ENCODE results near the gene SOD2.
"Not testable (repeated sequence)": the region's sequence is repeated elsewhere in the genome, so short reads cannot be mapped to it uniquely, and the experiment has no call there.

The SOD2 gene

DNA sequence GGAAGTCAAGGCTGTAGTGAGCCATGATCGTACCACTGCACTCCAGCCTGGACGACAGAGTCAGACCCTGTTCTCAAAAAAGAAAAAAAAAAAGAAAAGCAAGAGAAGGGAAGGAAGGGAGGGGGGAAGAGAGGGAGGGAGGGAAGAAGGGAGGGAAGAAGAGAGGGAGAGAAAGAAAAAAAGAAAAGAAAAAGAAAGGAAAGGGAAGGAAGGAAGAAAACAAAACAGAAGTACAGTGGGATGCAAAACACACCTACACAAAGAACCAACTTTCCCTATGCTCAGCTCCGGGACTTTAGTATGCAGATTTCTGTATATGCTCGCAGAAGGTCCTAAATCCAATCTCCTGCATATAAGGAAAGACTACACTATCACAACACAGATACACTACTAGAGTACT lies 31.7 kb upstream of the SOD2 start:
- DNase-seq (ENCODE audit: low read depth, low spot score) = no peak
- TF ChIP-seq, protein P1, sequence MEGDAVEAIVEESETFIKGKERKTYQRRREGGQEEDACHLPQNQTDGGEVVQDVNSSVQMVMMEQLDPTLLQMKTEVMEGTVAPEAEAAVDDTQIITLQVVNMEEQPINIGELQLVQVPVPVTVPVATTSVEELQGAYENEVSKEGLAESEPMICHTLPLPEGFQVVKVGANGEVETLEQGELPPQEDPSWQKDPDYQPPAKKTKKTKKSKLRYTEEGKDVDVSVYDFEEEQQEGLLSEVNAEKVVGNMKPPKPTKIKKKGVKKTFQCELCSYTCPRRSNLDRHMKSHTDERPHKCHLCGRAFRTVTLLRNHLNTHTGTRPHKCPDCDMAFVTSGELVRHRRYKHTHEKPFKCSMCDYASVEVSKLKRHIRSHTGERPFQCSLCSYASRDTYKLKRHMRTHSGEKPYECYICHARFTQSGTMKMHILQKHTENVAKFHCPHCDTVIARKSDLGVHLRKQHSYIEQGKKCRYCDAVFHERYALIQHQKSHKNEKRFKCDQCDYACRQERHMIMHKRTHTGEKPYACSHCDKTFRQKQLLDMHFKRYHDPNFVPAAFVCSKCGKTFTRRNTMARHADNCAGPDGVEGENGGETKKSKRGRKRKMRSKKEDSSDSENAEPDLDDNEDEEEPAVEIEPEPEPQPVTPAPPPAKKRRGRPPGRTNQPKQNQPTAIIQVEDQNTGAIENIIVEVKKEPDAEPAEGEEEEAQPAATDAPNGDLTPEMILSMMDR (IDR thresholded peaks at IDR 0.05; ENCODE audit: low read depth, low read length) = no peak
- in situ Hi-C loops (cut with HindIII; ENCODE audit: low sequenced_read_pairs) = no loop called here
- no peak overlapping the region for H3K4me3 ChIP-seq (ENCODE audit: low read depth, low read length)

DNA sequence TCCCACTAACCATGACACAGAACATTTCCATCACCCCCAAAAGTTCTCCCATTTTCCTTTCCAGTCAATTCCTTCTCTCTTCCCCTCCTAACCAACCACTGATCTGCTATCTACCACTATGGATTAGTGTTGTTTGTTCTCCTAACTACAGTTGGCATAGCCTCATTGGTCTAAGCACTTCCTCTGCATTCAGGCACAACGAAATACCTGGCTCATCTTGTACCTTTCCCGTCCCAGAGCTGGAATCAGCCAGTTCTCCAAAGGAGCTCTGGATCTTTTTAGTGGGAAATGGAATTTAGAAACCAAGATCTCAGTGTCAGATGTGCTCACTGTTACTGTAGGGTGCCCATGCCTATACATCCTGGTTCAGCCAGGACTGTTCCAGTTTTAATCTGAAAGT lies 30.2 kb upstream of the SOD2 start:
- DNase-seq (ENCODE audit: low read depth, low spot score) = no peak
- in situ Hi-C loops (cut with HindIII; ENCODE audit: low sequenced_read_pairs) = no loop called here
- H3K4me3 ChIP-seq (ENCODE audit: low read depth, low read length) = no peak overlapping the region
- TF ChIP-seq, protein P1 (IDR thresholded peaks at IDR 0.05; ENCODE audit: low read depth, low read length) = no peak

DNA sequence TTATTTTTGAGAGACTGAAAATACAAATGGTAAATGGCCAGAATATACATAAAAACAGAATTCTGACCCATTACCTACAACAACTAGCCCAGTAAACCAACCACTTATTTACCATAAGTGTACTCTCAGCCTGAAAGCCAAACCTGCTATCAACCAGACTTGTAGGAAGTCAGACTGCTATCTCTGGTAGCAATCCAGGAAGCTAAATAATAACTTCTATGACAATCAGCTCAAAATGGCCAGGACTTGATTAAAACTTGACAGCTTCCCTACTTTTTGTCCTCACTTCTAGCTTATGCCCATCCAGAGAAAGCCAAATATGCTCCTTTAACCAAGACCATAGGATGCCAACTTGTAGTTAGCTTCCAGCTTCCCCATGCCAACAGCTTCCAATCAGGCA lies 29.6 kb upstream of the SOD2 start:
- in situ Hi-C loops (cut with HindIII; ENCODE audit: low sequenced_read_pairs) = no loop called here
- no peak for DNase-seq (ENCODE audit: low read depth, low spot score)
- H3K4me3 ChIP-seq (ENCODE audit: low read depth, low read length) = no peak overlapping the region
- TF ChIP-seq, protein P1 (IDR thresholded peaks at IDR 0.05; ENCODE audit: low read depth, low read length) = no peak

DNA sequence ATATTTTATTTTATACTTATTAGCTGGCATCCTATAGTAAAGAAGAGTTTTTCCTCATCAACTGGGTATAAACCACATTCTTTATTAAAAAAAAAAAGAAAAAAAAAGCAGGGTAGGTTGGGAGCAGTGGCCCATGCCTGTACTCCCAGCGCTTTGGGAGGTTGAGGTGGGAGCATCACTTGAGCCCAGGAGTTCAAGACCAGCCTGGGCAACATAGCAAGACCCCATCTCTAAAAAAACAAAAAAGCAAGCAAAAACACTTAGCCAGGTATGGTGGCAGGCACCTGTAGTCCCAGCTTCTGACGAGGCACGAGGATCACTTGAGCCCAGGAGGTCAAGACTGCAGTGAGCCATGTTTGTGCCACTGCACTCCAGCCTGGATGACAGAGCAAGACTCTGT lies 28.9 kb upstream of the SOD2 start:
- in situ Hi-C loops (cut with HindIII; ENCODE audit: low sequenced_read_pairs); DNase-seq (ENCODE audit: low read depth, low spot score): not testable (repeated sequence)

DNA sequence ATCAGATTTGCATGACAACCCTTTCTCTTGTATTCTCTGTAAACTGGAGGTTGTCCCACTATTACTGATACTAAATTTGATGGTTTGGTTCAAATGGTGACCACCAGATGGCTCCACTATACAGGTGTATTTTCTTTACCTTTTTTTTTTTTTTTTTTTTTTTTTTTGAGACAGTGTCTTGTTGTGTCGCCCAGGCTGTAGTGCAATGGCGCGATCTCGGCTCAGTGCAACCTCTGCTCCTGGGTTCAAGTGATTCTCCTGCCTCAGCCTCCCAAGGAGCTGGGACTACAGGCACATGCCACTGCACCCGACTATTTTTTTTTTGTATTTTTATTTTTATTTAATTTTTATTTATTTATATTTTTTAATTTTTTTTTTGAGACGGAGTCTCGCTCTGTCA lies 27.7 kb upstream of the SOD2 start:
- TF ChIP-seq, protein P1 (IDR thresholded peaks at IDR 0.05; ENCODE audit: low read depth, low read length) = peak; percentile 49
- peak; percentile 22 for DNase-seq (ENCODE audit: low read depth, low spot score)
- in situ Hi-C loops (cut with HindIII; ENCODE audit: low sequenced_read_pairs) = no loop called here
- no peak overlapping the region for H3K4me3 ChIP-seq (ENCODE audit: low read depth, low read length)

More for the DNA sequence above, 28.9 kb upstream of the SOD2 start:
- H3K4me3 ChIP-seq (ENCODE audit: low read depth, low read length) = not testable (repeated sequence)

DNA sequence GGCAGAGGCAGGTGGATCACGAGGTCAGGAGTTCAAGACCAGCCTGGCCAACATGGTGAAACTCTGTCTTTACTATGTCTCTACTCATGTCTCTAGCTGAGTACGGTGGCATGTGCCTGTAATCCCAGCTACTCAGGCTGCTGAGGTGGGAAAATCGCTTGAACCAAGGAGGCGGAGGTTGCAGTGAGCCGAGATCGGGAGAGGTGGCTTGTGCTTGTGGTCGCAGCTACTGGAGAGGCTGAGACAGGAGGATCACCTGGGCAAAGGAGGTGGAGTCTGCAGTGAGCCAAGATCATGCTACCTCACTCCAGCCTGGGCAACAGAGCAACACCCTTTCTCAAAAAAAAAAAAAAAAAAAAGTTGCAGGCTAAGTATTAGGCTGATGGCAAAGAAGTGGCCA lies 26.2 kb upstream of the SOD2 start:
- no peak for DNase-seq (ENCODE audit: low read depth, low spot score)
- in situ Hi-C loops (cut with HindIII; ENCODE audit: low sequenced_read_pairs) = no loop called here
- no peak overlapping the region for H3K4me3 ChIP-seq (ENCODE audit: low read depth, low read length)
- TF ChIP-seq, protein P1 (IDR thresholded peaks at IDR 0.05; ENCODE audit: low read depth, low read length) = no peak

DNA sequence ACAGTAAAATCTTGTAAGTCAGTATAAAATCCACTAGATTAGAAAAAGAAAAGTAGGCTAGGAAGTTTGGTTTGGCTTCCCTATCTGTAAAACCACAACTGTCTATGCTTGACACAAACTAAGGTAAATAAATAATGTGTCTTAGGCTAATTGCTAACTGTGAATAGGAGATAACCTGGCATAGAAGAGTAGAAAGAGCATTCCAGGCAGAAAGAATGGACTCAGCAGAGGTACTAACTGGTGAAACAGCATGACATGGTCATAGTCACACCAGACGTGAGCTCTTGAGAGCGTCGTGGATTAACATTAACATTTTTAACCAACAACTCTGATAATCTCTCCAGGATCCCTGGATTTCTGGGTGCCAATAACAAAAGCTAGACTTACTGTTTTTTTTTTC lies 25.6 kb upstream of the SOD2 start:
- TF ChIP-seq, protein P1 (IDR thresholded peaks at IDR 0.05; ENCODE audit: low read depth, low read length) = no peak
- no peak overlapping the region for H3K4me3 ChIP-seq (ENCODE audit: low read depth, low read length)
- DNase-seq (ENCODE audit: low read depth, low spot score) = no peak
- in situ Hi-C loops (cut with HindIII; ENCODE audit: low sequenced_read_pairs) = no loop called here

All from astrocyte of the spinal cord (primary cell).